Measurements from ENCODE around the gene ADAD2.
A peak's percentile ranks its signal among the peaks of the same experiment; 100 is the strongest.

ADAD2 gene

DNA sequence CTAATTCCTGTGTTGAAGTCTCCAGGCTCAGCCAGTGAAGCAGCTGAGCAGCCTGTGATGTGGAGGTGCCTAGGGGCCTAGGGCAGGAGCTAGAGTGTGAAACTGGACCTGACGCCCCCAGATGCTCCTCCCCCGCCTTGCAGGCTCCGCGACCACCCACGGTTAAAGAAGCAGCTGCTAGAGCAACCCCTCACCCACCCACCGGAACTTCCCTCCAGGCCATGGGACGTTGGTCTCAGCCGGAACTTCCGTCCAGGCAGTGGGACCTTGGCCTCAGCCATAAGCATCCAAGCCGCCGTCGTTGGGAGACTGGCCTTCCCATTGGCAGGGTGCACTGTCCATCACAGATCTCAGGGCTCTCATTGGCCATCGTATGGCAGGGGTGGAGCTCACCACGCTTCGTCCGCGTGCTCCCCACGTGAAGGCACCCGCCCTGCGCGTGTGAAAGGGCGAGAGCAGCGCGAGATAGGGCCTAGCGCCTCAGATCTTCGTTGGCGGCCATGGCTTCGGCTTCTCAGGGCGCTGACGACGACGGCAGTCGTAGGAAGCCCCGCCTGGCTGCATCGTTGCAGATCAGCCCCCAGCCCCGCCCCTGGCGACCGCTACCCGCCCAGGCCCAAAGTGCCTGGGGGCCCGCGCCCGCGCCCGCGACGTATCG, at the start of gene ADAD2:
ADAD2 (plus strand) TSS at position 427 of the 658 bp plus-strand sequence; CDS start at position 501, 74 bp downstream.
- no peak for DNase-seq (ENCODE audit: low read depth in 2 of 2)

GRCh38 chr16:84143081-84143480, 47.9 kb upstream of the ADAD2 start:
- DNase-seq (ENCODE audit: low read depth in 2 of 2) = no peak

DNA sequence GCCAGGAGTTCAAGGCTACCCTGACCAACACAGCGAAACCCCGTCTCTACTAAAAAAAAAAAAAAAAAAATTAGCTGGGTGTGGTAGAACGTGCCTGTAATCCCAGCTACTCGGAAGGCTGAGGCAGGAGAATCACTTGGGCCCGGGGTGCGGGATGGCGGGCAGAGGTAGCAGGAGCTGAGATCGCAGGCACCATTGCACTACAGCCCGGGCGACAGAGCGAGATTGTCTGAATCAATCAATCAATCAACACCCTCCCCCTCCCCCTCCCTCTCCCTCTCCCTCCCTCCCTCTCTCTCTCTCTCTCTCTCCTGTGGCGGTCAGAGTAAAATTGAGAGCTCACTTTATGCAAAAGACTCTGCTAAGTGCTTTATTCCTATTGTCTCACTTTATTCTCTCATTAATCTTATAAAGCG, 47.2 kb upstream of the ADAD2 start:
- no peak for DNase-seq (ENCODE audit: low read depth in 2 of 2)

- DNase-seq (ENCODE audit: low read depth in 2 of 2) = peak in 1 of 2 donors; percentile 26
Observed at GRCh38 chr16:84144209-84144858, 46.6 kb upstream of the ADAD2 start.

GRCh38 chr16:84144859-84145639, 45.9 kb upstream of the ADAD2 start, which contains the start of the genes DNAAF1 and HSDL1:
TSS of gene DNAAF1 (plus strand) at chr16:84145308. CDS start at chr16:84145441, 133 bp downstream.
TSS of gene HSDL1 (minus strand) at chr16:84145177. CDS start at chr16:84131321, 13,856 bp downstream.
- peak; percentile 88 to 93 for DNase-seq (ENCODE audit: low read depth in 2 of 2)

- no peak for DNase-seq (ENCODE audit: low read depth in 2 of 2)
Observed at GRCh38 chr16:84150926-84151325, 40.0 kb upstream of the ADAD2 start.

DNA sequence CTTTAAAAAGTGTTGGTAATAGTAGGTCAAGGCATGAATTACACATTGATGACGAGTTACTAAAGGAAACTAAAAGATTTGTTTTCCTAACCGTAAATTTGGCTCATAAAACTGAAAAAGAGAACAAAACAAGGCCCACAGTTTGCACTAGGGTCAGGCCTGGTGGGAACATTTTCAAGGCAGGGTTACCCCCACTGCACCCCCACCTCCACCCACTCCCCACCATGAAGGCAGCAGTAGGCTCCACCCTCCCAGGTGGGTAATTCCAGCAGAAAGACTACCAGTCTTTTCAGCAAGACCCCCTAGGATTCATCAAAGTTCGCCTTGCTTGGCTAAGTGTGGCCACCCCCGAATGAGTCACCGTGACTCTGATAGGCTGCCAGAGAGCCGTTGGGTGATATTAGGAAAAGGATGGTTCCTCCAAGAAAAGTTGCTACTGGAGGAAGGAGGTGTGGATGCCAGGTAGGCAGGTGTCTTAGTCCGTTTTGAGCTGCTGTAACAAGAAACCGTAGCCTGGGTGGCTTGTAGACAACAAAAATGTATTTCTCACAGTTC, 37.2 kb upstream of the ADAD2 start:
- DNase-seq (ENCODE audit: low read depth in 2 of 2) = no peak

- no peak for DNase-seq (ENCODE audit: low read depth in 2 of 2)
Observed at GRCh38 chr16:84155226-84155625, 35.7 kb upstream of the ADAD2 start.

- DNase-seq (ENCODE audit: low read depth in 2 of 2) = no peak
Observed at GRCh38 chr16:84155771-84156170, 35.2 kb upstream of the ADAD2 start.

DNA sequence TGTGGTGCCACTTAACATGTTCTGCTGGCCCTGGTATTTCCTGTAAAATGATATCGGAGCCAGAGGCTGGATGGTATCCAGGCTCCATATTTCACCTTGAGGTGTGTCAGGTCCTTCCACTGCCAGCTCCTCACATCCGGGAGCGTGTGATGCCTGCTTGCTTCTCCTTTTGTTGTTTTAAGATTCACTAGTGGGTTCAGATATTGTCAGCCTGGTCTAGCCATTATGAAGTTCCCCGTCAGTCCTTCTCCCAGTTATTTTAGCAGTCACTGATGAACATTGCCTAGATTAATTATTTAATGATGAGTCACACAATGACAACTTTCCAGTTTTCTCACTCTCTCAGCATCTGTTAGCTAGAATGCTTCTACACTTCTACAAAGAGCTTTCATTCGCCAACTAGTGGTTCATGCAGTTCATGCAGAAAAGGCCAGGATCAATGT, 34.6 kb upstream of the ADAD2 start:
- DNase-seq (ENCODE audit: low read depth in 2 of 2) = no peak

GRCh38 chr16:84159007-84159406, 31.9 kb upstream of the ADAD2 start:
- DNase-seq (ENCODE audit: low read depth in 2 of 2) = no peak

DNA sequence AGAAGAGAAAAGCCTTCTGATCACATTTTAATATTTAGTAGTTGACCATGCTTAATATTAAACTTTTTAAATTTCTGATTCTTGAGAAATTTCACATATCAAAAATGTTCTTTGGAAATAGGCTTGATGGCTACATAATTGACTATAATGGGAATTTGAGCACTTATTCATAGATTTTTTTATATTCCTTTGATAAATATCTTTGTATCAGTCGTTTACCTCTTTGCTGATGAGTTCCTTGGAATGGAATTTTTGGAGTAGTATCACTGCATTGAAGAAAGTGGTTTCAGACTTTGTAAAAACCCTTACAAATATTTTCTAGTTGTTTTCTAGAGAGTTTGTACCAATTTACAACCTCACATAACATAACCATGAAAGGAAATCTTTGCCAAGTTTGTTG, 31.2 kb upstream of the ADAD2 start:
- DNase-seq (ENCODE audit: low read depth in 2 of 2) = no peak

GRCh38 chr16:84161037-84161436, 29.9 kb upstream of the ADAD2 start:
- DNase-seq (ENCODE audit: low read depth in 2 of 2) = no peak

- DNase-seq (ENCODE audit: low read depth in 2 of 2) = no peak
Observed at GRCh38 chr16:84161801-84162200, 29.2 kb upstream of the ADAD2 start.

- no peak for DNase-seq (ENCODE audit: low read depth in 2 of 2)
Observed at GRCh38 chr16:84165746-84166145, 25.2 kb upstream of the ADAD2 start.

DNA sequence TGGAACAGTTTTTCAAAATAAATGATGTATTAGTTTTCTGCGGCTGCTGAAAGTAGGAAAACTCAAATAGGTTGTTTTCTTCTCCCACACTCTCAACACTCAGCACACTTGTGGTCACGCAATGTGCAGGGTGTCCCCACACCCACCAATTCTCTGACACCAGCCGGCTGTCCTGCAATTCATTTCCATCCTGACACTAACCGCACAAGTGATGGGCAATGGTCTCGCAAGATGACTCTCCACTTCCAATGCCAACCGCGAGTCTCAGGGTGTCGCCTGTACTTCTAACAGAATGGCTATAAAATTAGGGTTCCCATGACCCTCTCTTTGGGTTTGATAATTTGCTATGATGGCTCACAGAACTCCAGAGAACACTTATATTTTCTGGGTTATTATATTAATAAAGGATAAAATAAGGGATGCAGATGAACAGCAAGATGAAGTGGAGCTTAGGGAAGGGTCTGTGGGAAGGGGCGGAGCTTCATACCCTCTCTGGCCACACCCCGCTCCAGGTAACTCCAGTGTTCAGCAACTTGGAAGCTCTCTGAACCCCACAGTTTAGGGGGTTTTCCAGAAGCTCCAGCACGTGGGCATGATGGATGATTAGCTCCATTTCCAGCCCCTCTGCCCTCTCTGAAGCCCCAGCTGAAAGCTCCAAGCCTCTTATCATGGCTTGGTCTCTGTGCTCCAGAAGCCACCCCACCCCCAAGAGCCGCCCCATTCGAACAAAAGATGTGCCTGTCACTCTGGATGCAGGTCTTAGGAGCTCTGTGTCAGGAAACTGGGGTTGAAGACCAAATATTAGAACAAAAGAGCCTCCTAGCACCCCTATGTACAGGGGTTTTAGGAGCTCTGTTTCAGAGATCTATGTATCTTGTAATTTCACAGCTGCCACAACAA, 23.9 kb upstream of the ADAD2 start:
- DNase-seq (ENCODE audit: low read depth in 2 of 2) = peak in 1 of 2 donors; percentile 32

GRCh38 chr16:84169765-84170310, 21.1 kb upstream of the ADAD2 start:
- no peak for DNase-seq (ENCODE audit: low read depth in 2 of 2)

DNA sequence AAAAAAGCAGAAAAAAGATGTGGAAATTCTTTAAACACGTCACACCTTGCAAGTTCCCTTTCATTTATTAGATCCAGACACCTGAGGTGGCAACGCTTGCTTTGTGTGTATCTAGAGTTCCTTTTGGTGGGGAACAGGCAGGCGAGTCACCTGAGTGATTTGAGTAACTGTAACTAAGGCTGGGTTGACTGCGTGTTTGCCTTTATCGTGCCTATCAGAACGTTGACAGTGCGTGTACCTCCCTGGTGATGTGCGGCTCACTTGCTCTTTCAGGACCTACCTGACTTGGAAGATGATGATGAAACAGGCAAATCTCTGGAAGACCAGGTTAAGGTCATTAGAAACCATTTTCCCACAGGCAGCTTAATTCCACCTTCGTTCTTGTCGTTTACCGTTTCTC, 16.6 kb upstream of the ADAD2 start:
- no peak for DNase-seq (ENCODE audit: low read depth in 2 of 2)

- DNase-seq (ENCODE audit: low read depth in 2 of 2) = peak in 1 of 2 donors; percentile 54
Observed at GRCh38 chr16:84175350-84176081, 15.4 kb upstream of the ADAD2 start.
